ENCODE measurements around the gene RNU5B-1. TPM values are rescaled to one million over a fixed set of nuclear protein-coding genes. Genes with fewer than 3 reads are reported as not detected.

RNU5B-1 gene
- total and polyA plus RNA-seq, 9 of the 15 experiments (the other 6 are each of a cell fraction or from before 2014, with no cell fraction given), result 14.2 TPM; not detected in 8

GRCh38 chr15:65286069-65286703, 18.3 kb upstream of the RNU5B-1 start (continued):
- TF ChIP-seq ZNF217 (CRISPR knock-in tag; IDR thresholded peaks at IDR 0.05) (no peak), FOXK2 (conservative IDR thresholded peaks at IDR 0.05 in 1 of 2, IDR thresholded peaks at IDR 0.05 in 1 of 2; ENCODE audit: low read depth in 2 of 2) (no peak), CBX5 (IDR thresholded peaks at IDR 0.05; ENCODE audit: borderline replicate concordance, low read depth) (no peak), ZBTB7A (IDR thresholded peaks at IDR 0.05; ENCODE audit: borderline replicate concordance, control insufficient read depth, low read depth, low read length) (no peak), ZNF384 (IDR thresholded peaks at IDR 0.05; ENCODE audit: low read depth, low read length) (no peak), GTF3C2 (IDR thresholded peaks at IDR 0.05; ENCODE audit: borderline replicate concordance, extremely low read depth, insufficient read length) (no peak), ZNF740 (CRISPR knock-in tag; IDR thresholded peaks at IDR 0.05) (no peak), ZNF740 (tag; IDR thresholded peaks at IDR 0.05) (no peak), CUX1 (CRISPR knock-in tag; IDR thresholded peaks at IDR 0.05) (no peak), UBTF (IDR thresholded peaks at IDR 0.05; ENCODE audit: borderline replicate concordance in 1 of 2, low read depth in 2 of 2, low read length in 2 of 2) (peak in 1 of 2 experiments; percentile 76; a peak in 2 of 4 replicates)
- TF ChIP-seq, protein P1, sequence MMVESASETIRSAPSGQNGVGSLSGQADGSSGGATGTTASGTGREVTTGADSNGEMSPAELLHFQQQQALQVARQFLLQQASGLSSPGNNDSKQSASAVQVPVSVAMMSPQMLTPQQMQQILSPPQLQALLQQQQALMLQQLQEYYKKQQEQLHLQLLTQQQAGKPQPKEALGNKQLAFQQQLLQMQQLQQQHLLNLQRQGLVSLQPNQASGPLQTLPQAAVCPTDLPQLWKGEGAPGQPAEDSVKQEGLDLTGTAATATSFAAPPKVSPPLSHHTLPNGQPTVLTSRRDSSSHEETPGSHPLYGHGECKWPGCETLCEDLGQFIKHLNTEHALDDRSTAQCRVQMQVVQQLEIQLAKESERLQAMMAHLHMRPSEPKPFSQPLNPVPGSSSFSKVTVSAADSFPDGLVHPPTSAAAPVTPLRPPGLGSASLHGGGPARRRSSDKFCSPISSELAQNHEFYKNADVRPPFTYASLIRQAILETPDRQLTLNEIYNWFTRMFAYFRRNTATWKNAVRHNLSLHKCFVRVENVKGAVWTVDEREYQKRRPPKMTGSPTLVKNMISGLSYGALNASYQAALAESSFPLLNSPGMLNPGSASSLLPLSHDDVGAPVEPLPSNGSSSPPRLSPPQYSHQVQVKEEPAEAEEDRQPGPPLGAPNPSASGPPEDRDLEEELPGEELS (CRISPR knock-in tag; IDR thresholded peaks at IDR 0.05; ENCODE audit: borderline replicate concordance), result peak; percentile 47; the same call in 1 of the 2 replicates

All from K562 (cell line).